CD4-positive, alpha-beta T cell treated with Interleukin-12 subunit alpha and Interleukin-12 subunit beta, for 1 hour (primary cell): Measurements from ENCODE around the gene TPP2.

Experiments used
- DNase-seq: peaks from one replicate; pipeline ENCODE4 v3.0.0-alpha.2; 2020

The TPP2 gene

DNA sequence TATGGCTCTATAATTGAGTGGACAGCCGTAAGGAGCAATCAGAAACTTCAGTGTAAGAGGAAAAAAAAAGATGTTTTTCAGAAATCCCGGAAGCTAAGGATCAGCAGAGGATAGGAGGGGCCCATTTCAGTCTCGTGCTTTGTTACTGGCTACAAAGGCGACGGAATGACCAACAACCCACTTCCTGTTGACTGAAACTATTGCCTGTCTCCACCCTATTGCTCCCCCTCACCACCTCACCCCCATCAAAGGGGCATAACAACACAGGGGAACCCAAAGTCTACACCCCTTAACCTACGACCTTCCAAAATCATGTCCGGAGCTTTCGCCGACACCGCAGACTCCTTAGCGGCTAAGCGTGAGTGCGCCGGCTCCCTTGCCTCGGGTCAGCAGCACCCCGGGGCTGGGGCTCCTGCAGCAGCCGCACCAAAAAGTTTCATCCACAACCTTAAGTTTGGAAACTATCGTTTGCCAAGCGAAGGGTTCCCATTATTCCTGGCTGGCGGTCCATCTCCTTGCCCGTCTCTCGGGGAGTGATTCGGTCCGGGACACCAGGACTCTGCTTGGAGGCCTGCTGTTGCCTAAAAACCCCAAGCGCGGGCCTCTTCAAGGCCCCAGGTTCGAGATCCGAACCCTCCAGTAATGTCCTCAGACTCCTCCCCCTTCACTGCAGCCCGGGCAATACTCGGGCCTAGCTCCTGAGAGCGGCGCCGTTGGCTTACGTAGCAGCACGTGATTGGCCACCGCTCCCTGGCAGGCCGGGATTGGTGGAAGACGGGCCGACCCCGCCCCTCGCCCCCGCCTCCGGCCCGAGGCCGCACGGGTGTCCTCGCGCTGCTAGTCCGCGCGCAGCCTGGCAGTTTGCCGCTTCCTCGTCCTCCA lies at the start of gene TPP2:
Gene TPP2 (plus strand): TSS at position 840 of the 882 bp plus-strand sequence. CDS start 53 bp downstream, outside the sequence.
- peak; percentile 98 for DNase-seq

- no peak for DNase-seq
Measured at GRCh38 chr13:102548811-102549210, 48.0 kb upstream of the TPP2 start.

DNA sequence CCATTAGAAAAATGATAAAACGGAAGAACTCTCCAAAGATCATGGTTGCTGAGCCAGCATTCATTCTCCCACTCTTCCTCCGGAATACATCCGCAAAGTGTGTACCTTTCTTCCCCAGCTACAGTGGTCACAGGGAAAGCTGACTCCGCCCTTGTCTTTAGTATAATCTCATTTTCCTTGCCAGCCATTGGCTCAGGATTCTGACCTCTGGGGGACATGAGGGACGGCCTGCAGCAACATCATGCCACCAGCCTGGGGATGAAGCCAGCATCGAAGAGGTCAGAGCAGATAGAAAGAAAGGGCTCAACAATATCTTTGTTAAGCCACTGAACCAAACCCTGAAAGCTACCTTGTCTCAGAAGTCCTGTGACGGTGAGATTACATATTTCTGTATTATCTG lies 46.3 kb upstream of the TPP2 start:
- no peak for DNase-seq

DNA sequence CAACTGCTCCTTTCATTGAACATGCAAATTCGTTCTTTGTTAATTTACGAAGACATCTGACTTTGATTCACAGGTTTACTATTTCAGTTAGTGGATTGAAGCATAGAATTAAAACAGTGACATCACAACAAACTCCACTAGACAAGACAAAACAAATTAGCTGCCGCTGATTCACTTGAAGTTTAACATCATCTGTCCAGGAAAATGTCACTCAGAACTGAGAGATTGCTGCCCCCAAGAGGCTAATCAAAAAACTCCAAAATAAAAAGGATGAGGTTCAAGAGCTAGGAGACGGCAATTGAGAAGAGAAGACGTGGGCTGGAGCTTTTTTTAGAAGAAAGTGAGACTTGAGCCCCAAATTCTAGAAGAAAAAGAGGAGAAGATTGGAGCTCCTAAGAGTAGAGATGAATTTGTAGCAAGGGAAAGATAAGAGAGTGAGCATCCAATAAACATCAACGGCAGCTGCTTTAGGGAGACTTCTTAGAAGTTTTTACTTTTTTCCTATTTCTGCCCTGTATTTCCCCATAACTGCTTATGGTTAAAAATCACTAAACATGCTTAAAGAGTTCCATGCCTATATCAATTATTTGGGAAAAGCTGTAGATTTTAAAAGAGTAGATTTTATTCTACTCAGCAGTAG lies 40.8 kb upstream of the TPP2 start:
- peak; percentile 36 for DNase-seq

GRCh38 chr13:102556806-102557205 lies 40.0 kb upstream of the TPP2 start:
- no peak for DNase-seq

GRCh38 chr13:102558029-102558428 lies 38.8 kb upstream of the TPP2 start:
- no peak for DNase-seq

GRCh38 chr13:102561933-102562332 lies 34.9 kb upstream of the TPP2 start:
- DNase-seq, result no peak

GRCh38 chr13:102563267-102563666 lies 33.5 kb upstream of the TPP2 start:
- DNase-seq, result no peak

GRCh38 chr13:102564564-102564963 lies 32.2 kb upstream of the TPP2 start:
- no peak for DNase-seq

DNA sequence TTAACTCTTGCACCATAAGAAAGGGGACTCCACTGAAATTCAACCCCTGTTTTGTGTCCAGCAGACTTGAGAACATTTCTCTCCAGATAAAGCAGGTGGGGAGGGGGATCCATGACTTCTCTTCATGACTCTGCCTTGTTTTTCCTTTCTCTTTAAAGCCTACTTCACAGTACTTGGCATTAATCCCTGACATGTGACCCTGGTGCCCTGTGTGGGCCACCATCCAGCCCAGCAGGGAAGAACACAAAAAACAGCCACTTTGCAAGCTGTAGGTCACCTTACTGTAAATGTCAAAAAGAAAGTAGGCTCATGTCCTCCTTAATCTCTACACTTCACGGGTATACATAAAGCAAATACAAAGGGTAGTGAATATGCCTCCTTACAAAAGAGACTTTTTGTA lies 30.3 kb upstream of the TPP2 start:
- no peak for DNase-seq

- no peak for DNase-seq
Measured at GRCh38 chr13:102567857-102568256, 28.9 kb upstream of the TPP2 start.

DNA sequence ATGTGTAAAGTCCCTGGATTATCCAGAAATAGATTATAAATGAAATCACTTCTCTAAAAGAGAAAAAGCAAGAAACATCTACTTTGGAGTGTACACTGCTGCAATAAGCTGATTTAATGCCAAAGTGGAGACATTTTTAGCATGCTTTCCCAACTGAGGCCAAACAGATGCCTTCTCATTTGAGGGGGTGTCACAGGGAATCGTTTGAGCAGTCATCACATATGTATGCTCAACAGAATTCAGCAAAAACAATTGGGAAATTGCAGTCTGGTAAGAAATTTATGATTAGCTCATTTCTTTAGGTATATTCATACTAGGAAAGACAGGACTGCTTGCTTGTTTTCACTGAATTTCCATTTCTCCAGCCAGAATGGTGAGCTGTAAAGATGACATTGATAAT lies 27.3 kb upstream of the TPP2 start:
- DNase-seq, result no peak

- DNase-seq, result no peak
Measured at GRCh38 chr13:102571075-102571474, 25.7 kb upstream of the TPP2 start.

DNA sequence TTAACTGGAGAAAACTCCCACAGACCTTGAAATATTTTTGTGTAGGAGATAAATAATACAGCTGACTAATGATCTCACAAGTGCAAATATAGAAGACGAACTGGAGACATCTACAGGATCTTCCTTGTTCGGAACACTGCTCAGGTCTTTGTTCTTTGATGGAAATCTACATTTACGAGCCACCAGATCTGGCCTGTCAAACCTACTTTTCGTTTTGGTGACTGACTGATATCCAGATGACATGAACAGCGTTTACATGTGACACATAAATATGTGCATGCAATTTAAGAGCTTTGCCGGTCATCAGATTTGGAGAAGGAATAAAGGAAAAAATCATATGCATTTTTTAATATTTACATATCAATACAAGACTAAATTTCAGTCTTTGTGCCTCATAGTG lies 24.5 kb upstream of the TPP2 start:
- no peak for DNase-seq

- peak; percentile 75 for DNase-seq
Measured at GRCh38 chr13:102580552-102581169, 16.1 kb upstream of the TPP2 start.

GRCh38 chr13:102582256-102582655 lies 14.5 kb upstream of the TPP2 start:
- no peak for DNase-seq

- no peak for DNase-seq
Measured at GRCh38 chr13:102584434-102584833, 12.4 kb upstream of the TPP2 start.

DNA sequence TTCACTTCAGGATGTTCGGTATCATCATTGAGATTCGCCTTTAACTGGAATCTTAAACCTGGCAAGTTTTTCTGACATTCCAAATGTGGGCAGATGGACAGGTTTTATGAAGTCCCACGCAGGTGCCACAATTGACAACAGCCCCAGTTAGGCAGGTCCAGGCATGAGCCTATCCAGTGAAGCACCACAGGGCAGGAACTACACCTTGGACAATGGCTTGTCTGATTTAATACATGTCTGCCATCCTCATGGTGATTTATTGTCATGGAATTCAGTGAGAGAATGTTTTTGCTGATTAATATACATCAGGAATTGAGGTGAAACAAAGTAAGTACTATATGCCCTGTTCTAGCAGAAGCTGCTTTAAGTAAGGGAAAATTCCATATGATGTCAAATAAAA lies 10.2 kb upstream of the TPP2 start:
- DNase-seq, result no peak

- DNase-seq, result no peak
Measured at GRCh38 chr13:102587916-102588315, 8.9 kb upstream of the TPP2 start.

DNA sequence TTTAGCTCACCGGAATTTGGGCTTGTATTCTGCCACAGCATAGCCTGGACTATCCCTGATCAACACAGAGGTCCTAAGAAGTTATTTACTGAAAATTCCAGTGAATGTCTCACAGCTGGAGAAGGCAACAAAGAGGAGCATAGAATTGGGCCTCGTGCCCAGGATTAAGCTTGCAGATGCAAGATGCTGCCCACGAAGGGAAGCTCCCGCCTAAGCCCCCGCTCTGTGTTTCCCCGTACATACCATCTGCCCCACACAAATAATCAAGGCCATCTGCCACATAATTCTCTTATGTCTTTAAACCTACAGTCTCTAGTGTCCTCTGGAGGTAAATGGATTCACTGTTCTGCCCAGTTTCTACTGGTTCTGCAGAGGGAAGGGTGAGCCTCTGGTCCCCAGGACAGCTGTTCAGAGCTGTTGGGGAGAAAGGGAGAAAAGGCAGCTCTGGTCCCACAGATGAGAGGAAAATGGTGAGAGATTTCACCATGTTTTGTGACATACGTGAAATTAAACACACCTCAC lies 7.4 kb upstream of the TPP2 start:
- DNase-seq, result no peak

DNA sequence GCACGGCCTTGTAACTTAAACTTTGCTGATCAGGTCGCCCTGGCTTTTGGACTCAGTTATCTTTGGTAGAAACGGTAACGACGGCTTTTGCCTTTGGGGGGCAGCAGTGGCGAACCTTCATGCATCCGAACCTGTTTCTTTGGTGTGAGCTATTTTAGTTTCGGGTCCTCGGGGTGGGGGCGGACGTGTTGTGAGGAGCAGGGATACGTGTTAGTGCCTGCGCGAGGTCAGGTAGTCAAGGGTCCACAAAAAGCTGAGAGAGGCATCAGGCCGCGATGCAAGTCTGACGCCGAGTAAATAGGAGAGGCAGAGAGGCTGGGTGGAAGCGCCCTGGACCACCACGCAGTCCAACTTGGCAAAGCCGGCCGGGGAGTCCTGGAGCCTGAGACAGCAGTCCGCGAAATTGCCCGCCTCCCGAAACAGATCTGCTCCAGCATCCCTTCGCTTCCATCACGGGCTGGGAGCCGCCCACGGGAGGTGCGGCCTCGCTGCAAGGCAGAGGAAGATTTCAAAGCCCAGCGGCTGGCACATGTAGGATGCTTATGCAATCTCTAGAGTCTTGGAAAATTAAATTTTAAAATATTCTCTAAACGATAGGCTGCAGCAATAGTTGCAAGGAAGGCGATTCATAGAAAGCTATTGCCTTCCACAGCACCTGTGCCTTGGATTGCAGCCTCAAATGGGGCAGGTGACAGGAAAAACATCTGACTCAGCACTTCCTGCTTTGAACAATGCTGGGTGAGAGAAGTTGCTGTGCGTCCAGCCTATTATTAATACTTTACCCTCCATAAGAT lies 4.6 kb upstream of the TPP2 start:
- peak; percentile 85 for DNase-seq

- no peak for DNase-seq
Measured at GRCh38 chr13:102593466-102593865, 3.3 kb upstream of the TPP2 start.
